Activated T-cell treated with anti-CD3 and anti-CD28 coated beads, Interleukin-2, amount 50 U/mL, for 4 hours (primary cell): Measurements from ENCODE around the gene ABR. TPM values are rescaled to one million over a fixed set of nuclear protein-coding genes. Genes with fewer than 3 reads are reported as not detected.

Experiments used
- ATAC-seq, 2 donors: fragments of 200-7000 bp; cut with Tn5 transposase; one replicate each; pipeline ENCODE4 v1.10.0; 2021
- DNase-seq: peaks from one replicate; pipeline ENCODE4 v3.0.0-alpha.2; 2020
- H3K27me3 Mint-ChIP-seq: one replicate; pipeline ENCODE4 v1.8.0; 2021; ENCODE audit warnings: low read depth, mixed read lengths
- H3K36me3 Mint-ChIP-seq: one replicate; pipeline ENCODE4 v1.8.0; 2022; ENCODE audit warnings: mixed read lengths; ENCODE audit not compliant: insufficient read depth
- H3K4me1 Mint-ChIP-seq: one replicate; pipeline ENCODE4 v1.8.0; 2021; ENCODE audit warnings: low read depth, mixed read lengths
- H3K4me3 Mint-ChIP-seq: one replicate; pipeline ENCODE4 v1.8.0; 2021; ENCODE audit warnings: mild to moderate bottlenecking, moderate library complexity, mixed read lengths
- H3K9me3 Mint-ChIP-seq: one replicate; pipeline ENCODE4 v1.8.0; 2021; ENCODE audit warnings: mixed read lengths
- total RNA-seq, 3 donors: library from RNA; stranded (reverse); gene quantifications; one replicate each; pipeline ENCODE4 v1.2.1, GENCODE V29; 2021

Gene ABR
- total RNA-seq, 3 donors from 2014 or later: 41.0 to 44.7 (median 43.3) TPM

- Mint-ChIP-seq H3K36me3 (peaks cover 7% of the 10 kb centered on the region), H3K27me3 (no peaks in the 10 kb centered on the region), H3K4me1 (no peaks in the 10 kb centered on the region), H3K4me3 (no peak overlapping the region), H3K9me3 (no peaks in the 10 kb centered on the region)
- ATAC-seq (no peak), DNase-seq (no peak)
These were observed 155.7 kb downstream of the ABR start for GRCh38 chr17:1024076-1024475.

- Mint-ChIP-seq H3K4me3 (no peak overlapping the region), H3K27me3 (no peaks in the 10 kb centered on the region), H3K36me3 (peaks cover 7% of the 10 kb centered on the region), H3K4me1 (no peaks in the 10 kb centered on the region), H3K9me3 (no peaks in the 10 kb centered on the region)
- DNase-seq (no peak), ATAC-seq (no peak)
These were observed 157.3 kb downstream of the ABR start for GRCh38 chr17:1022278-1023024.

GRCh38 chr17:1021147-1021546 lies 158.6 kb downstream of the ABR start:
- H3K9me3 Mint-ChIP-seq: no peaks in the 10 kb centered on the region
- no peak for DNase-seq
- H3K27me3 Mint-ChIP-seq: no peaks in the 10 kb centered on the region
- peaks cover 7% of the 10 kb centered on the region for H3K36me3 Mint-ChIP-seq
- H3K4me1 Mint-ChIP-seq: no peaks in the 10 kb centered on the region
- ATAC-seq: no peak
- no peak overlapping the region for H3K4me3 Mint-ChIP-seq

DNA sequence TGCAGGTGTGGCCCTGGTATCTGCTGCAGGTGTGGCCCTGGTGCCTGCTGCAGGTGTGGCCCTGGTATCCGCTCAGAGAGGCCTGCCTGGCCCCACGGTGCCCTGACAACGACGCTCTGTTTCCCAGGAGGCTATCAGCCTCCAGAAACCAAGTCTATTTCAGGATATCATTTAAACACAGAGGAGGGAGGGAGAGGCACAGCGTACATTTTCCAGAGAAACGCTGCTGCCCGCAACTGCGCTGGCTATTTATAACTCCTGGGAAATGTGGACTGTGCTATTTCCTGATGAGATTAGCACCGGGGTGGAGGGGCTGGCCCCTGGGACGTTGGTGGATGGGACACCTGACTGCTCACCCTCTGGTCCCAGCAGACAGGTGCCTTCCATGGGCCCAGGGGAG lies 160.3 kb downstream of the ABR start:
- H3K9me3 Mint-ChIP-seq: no peaks in the 10 kb centered on the region
- H3K36me3 Mint-ChIP-seq: peaks cover 2% of the 10 kb centered on the region
- H3K4me3 Mint-ChIP-seq: no peak overlapping the region
- DNase-seq (no peak), ATAC-seq (no peak)
- no peaks in the 10 kb centered on the region for H3K27me3 Mint-ChIP-seq
- no peaks in the 10 kb centered on the region for H3K4me1 Mint-ChIP-seq

- DNase-seq (no peak), ATAC-seq (no peak)
- Mint-ChIP-seq H3K27me3 (no peaks in the 10 kb centered on the region), H3K9me3 (no peaks in the 10 kb centered on the region), H3K4me1 (no peaks in the 10 kb centered on the region), H3K36me3 (peaks cover 2% of the 10 kb centered on the region), H3K4me3 (no peak overlapping the region)
These were observed 161.2 kb downstream of the ABR start for GRCh38 chr17:1018547-1018946.

GRCh38 chr17:1013729-1014090 lies 166.1 kb downstream of the ABR start:
- no peaks in the 10 kb centered on the region for H3K4me1 Mint-ChIP-seq
- H3K27me3 Mint-ChIP-seq: no peaks in the 10 kb centered on the region
- no peak for ATAC-seq

DNA sequence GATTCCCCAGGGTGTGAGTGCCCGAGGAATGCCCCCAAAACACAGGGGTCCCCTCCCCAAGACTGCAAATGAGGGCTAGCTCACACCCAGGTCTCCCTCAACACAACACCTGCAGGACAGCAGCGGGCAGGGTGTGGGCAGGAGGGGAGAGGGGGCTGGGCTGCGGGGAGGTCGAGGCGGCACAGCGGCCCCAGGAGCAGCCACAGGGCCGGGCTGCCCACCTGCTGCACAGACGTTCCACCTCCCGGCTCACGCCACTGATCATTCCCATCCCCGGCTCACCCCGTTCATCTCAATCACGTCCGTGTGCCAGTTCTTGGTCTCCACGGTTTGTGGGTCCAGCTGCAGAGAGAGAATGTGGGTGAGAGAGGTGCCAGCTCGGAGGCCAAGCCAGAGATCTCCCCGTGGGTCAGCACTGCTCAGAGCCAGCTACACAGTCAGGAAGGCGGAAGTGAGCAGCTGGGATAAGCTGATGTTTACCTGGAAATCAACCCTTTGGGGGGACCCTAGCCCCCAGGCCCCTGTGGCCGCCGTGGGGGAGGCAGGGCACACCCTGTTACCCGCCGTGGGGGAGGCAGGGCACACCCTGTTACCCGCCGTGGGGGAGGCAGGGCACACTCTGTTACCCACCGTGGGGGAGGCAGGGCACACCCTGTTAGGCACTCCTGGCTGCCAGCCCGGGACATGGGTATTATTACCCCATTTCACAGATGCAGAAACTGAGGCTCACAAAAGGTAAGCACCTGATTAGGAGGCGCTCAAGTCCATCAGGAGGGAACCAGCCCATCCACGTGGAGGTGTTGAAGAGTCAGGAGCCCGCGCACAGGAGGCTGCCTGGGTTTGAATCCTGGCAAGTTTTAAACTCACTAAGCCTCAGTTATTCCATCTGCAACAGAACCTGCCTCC lies 166.7 kb downstream of the ABR start:
- DNase-seq (no peak), ATAC-seq (no peak)
- no peaks in the 10 kb centered on the region for H3K27me3 Mint-ChIP-seq
- H3K9me3 Mint-ChIP-seq: no peaks in the 10 kb centered on the region
- H3K4me3 Mint-ChIP-seq: no peak overlapping the region
- H3K4me1 Mint-ChIP-seq: no peaks in the 10 kb centered on the region
- H3K36me3 Mint-ChIP-seq: peaks cover 4% of the 10 kb centered on the region

More at GRCh38 chr17:1013729-1014090, 166.1 kb downstream of the ABR start:
- H3K9me3 Mint-ChIP-seq: no peaks in the 10 kb centered on the region
- peaks cover 4% of the 10 kb centered on the region for H3K36me3 Mint-ChIP-seq
- DNase-seq: no peak
- H3K4me3 Mint-ChIP-seq: no peak overlapping the region

DNA sequence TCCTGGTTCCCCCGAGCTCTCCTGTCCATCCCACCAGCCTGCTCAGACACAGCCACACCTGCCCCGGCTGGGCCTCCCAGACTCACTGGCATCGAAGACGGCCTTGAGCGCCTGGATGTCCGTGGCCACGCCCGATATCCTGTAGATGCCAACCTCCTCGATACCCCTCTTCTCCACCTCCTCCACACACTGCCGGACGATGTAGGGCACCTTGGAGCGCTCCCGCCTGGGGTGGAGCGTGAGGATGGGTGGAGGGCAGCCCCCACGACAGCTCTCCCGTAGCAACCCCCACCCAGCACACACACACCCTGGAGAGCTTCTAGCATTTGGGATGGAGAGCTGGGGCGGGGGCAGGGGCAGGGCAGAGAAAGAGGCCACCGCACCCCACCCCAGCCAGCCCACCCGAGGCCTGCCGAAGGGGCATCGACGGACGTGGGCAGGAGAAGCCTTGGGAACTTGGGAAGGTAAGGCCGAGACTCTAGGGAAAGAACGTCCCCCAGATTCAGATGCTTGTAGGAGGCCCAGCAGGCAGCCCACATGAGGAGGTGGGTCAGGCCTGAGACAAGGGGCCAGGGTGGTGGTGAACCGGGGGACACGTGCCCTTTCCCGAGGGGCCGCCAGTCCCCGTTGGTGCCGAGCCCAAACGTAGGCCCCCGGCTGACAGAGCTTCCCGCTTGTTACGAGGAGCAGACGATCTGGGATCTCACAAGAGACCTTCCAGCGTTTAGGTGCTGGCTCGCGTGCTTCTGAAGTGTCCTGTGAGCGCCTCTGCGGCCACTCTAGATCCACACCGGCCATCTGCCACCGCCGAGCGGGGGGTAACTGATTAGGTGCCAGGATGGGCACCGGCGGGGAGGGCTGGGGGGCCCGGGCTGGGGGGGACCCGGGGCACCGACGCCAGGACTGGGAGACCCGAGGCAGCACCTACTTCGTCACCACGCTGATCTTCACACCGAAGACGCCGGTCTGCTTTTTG lies 167.7 kb downstream of the ABR start:
- H3K4me1 Mint-ChIP-seq: no peaks in the 10 kb centered on the region
- DNase-seq: no peak
- peaks cover 4% of the 10 kb centered on the region for H3K36me3 Mint-ChIP-seq
- H3K9me3 Mint-ChIP-seq: no peaks in the 10 kb centered on the region
- H3K4me3 Mint-ChIP-seq: no peak overlapping the region
- H3K27me3 Mint-ChIP-seq: no peaks in the 10 kb centered on the region
- ATAC-seq: no peak

- ATAC-seq: no peak
- Mint-ChIP-seq H3K27me3 (no peaks in the 10 kb centered on the region), H3K4me1 (no peaks in the 10 kb centered on the region), H3K4me3 (no peak overlapping the region), H3K36me3 (peaks cover 4% of the 10 kb centered on the region), H3K9me3 (no peaks in the 10 kb centered on the region)
- DNase-seq: no peak
These were observed 168.6 kb downstream of the ABR start for GRCh38 chr17:1011138-1011537.

DNA sequence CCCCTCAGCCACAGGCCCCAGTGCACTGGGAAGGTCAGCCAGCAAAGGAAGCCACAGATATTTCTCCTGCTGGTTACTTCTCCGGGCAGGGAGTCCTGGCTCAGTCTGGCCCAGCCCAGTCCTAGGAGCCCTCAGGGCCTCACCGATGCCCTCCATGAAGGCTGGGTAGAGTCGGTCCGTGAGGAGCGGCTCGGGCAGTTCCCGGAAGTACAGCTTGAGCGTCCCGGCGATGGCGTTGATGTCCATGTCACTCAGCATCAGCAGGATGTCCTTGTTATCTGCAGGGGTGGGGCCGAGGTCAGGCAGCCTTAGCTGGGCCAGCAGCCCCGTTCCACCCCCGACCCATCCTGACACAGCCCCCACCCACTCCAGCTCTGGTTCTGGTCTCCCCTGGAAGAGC lies 169.2 kb downstream of the ABR start:
- no peaks in the 10 kb centered on the region for H3K9me3 Mint-ChIP-seq
- H3K4me3 Mint-ChIP-seq: no peak overlapping the region
- H3K36me3 Mint-ChIP-seq: peaks cover 3% of the 10 kb centered on the region
- no peaks in the 10 kb centered on the region for H3K27me3 Mint-ChIP-seq
- H3K4me1 Mint-ChIP-seq: no peaks in the 10 kb centered on the region
- no peak for ATAC-seq
- no peak for DNase-seq

DNA sequence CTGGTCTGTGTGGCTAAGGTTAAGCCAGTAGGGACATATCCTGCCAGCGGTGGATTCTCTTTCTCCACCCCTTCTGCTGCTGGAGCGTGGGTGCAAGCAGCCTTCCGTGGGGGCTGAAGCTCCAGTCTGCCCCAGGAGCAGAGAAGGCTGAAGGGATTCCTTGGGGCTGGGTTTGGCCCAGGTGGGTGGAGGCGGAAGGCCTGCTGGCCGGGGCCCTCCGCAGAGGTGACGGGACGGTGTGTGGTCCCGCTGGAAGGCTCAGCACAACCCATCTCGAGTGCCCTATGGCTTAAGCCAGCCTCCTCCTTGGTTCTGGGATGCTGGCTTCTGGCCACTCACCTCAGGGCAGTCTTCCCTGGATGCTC lies 169.7 kb downstream of the ABR start:
- ATAC-seq (no peak), DNase-seq (no peak)
- Mint-ChIP-seq H3K36me3 (peaks cover 7% of the 10 kb centered on the region), H3K4me3 (no peak overlapping the region), H3K4me1 (peaks cover 1% of the 10 kb centered on the region), H3K9me3 (no peaks in the 10 kb centered on the region), H3K27me3 (no peaks in the 10 kb centered on the region)

DNA sequence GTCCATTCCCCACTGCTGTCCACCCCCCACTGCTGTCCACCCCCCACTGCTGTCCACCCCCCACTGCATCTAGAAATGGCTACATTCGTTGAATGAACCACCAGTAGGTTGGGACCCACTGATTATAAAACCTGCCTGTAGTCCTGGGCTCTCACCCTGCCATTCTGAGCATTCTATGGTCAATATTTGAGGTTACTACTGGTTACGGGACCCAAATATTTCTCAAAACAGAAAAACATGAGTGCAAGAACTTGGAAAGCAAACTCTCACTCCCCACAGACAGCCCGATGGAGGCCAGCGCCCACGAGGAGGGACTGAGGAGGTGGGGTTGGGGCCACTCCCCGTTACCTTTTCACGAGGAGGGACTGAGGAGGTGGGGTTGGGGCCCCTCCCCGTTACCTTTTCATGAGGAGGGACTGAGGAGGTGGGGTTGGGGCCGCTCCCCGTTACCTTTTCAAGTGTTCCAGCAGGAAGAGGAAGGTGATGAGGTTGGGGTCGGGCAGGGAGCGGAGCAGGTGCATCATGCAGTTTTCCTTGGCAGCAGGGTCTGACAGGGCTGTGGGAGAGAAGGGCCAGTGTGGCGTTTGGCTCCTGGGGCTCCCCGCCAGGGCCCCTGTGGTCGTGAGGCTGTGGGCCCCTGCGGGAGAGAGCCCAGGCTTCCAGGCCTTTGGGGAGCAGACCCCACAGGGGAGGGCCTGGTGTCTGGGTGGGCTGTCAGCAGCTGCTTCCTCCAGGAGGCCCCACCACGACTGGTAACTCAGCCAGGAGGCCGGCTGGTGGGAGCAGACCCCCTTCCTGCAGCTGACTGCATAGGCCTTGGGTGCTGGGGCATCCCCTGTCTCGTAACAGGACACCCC lies 170.3 kb downstream of the ABR start:
- DNase-seq (no peak), ATAC-seq (no peak)
- no peaks in the 10 kb centered on the region for H3K9me3 Mint-ChIP-seq
- no peaks in the 10 kb centered on the region for H3K27me3 Mint-ChIP-seq
- H3K36me3 Mint-ChIP-seq: peaks cover 9% of the 10 kb centered on the region
- no peak overlapping the region for H3K4me3 Mint-ChIP-seq
- peaks cover 1% of the 10 kb centered on the region for H3K4me1 Mint-ChIP-seq

DNA sequence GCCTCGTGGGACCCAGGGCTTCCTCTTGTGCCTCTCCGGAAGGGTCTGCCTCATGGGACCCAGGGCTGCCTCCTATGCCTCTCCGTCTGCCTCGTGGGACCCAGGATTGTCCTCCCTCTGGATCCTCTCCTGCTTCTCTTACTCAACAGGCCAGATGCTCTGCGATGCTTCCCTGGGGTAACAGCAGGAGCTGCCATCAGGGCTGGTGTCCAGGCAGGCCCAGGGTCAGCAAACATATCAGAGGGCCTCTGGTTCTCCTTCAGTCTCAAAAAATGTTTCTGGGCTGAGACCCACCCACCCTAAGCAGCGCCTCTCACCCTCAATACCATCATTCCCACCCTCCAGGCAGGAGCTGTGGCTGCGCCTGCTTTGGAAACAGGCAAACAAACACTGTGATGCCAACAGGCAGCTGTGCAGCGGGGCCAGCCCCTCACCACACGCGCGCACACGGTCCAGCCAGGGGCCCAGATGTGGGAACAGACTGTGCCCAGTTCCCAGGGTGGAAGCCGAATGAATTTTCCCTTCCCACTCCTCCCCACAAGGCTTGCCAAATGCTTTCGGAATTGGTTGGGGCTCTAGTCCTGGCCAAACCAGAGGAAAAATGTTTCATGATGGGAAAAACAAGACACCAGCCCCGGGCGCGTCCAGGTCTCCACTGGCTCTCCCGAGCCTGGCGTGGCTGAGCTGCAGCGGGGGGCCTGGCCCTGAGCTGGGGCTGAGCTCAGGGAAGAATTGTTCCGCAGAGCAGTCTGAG lies 171.6 kb downstream of the ABR start:
- ATAC-seq (no peak), DNase-seq (no peak)
- no peaks in the 10 kb centered on the region for H3K27me3 Mint-ChIP-seq
- peaks cover 1% of the 10 kb centered on the region for H3K4me1 Mint-ChIP-seq
- peaks cover 9% of the 10 kb centered on the region for H3K36me3 Mint-ChIP-seq
- H3K4me3 Mint-ChIP-seq: no peak overlapping the region
- no peaks in the 10 kb centered on the region for H3K9me3 Mint-ChIP-seq
